ENCODE measurements around the gene DNAJB14.

DNA sequence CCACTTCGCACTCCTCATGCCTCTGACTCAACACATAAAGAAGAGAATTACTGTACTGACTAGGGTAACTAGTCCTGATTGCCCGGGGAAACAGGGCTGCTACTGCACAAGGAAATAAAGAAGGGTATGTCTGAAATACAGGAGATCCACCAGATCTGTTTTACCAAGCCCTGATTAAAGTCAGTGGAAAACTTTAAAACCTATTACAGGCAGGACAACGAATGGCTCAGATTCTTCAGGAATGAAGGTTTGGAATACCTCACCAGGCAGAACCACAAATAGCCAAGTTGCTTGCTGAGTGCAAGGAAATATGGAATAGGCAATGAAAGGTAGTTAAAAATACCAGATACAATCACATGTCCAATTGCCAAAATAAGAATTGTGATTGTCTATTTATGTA, 69.5 kb downstream of the DNAJB14 start:
- TF ChIP-seq, protein P1, sequence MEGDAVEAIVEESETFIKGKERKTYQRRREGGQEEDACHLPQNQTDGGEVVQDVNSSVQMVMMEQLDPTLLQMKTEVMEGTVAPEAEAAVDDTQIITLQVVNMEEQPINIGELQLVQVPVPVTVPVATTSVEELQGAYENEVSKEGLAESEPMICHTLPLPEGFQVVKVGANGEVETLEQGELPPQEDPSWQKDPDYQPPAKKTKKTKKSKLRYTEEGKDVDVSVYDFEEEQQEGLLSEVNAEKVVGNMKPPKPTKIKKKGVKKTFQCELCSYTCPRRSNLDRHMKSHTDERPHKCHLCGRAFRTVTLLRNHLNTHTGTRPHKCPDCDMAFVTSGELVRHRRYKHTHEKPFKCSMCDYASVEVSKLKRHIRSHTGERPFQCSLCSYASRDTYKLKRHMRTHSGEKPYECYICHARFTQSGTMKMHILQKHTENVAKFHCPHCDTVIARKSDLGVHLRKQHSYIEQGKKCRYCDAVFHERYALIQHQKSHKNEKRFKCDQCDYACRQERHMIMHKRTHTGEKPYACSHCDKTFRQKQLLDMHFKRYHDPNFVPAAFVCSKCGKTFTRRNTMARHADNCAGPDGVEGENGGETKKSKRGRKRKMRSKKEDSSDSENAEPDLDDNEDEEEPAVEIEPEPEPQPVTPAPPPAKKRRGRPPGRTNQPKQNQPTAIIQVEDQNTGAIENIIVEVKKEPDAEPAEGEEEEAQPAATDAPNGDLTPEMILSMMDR (IDR thresholded peaks at IDR 0.05) = no peak
- TF ChIP-seq POLR2A (IDR thresholded peaks at IDR 0.05) (no peak), EP300 (IDR thresholded peaks at IDR 0.05; ENCODE audit: low read depth) (no peak)
